ENCODE results near the gene PRDX5.
A peak's percentile ranks its signal among the peaks of the same experiment; 100 is the strongest.

The PRDX5 gene

DNA sequence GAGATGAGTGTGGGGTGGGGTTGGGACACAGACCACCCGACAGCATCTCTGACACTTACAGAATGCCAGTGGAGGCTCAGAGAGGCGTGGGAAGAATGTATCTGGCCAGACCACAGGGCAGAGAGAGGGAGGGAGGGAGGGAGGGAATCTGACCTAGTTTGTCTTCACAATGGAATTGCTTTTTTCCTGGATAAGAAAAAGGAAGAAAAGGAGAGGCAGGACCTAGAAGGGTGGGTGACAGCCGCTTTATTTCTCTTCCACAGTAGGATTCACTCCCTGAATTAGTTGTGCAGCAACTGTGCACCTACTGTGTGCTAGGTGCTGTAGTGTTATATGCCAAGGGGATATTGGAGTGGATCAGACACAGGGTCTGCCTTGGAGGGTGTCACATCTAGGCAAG is 23.1 kb upstream of the PRDX5 start:
- no peak for TF ChIP-seq FOXP2 (optimal IDR thresholded peaks at IDR 0.05; ENCODE audit: control extremely low read depth, extremely low read length, insufficient read depth)
- no peak for TF ChIP-seq EZH2 (IDR thresholded peaks at IDR 0.05)
- H3K36me3 ChIP-seq (ENCODE audit: insufficient read depth, low read length): no peaks in the 10 kb centered on the region
- H3K27ac ChIP-seq: no peak overlapping the region
- no peak overlapping the region for H3K4me3 ChIP-seq
- no peaks in the 10 kb centered on the region for H3K9me3 ChIP-seq (ENCODE audit: low read depth, low read length)
- H3K9ac ChIP-seq (ENCODE audit: insufficient read length): no peak overlapping the region
- DNase-seq (ENCODE audit: low read depth, low spot score): no peak

DNA sequence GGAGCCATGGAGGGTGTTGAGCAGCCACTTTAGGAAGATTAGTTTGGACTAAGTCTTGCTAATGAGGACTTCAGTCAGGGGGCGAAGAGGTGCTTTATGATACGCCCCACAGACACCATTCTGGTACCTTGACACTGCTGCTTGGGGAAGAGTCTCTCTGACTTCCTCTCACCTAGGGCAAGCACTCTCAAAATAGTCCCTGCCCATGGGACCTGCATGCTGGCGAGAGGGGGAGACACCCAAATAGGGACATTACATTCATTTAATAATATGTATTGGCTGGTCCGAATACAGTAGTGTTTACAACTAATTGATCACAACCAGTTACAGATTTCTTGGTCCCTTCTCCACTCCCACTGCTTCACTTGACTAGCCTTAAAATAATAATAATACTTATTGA is 22.2 kb upstream of the PRDX5 start:
- Histone ChIP-seq H3K36me3 (ENCODE audit: insufficient read depth, low read length) (no peaks in the 10 kb centered on the region), H3K4me3 (no peak overlapping the region), H3K27ac (no peak overlapping the region), H3K9me3 (ENCODE audit: low read depth, low read length) (no peaks in the 10 kb centered on the region), H3K9ac (ENCODE audit: insufficient read length) (no peak overlapping the region)
- no peak for TF ChIP-seq EZH2 (IDR thresholded peaks at IDR 0.05)
- TF ChIP-seq POLR2AphosphoS5 (IDR thresholded peaks at IDR 0.05; ENCODE audit: borderline replicate concordance, low read depth, low read length): no peak
- no peak for TF ChIP-seq FOXP2 (optimal IDR thresholded peaks at IDR 0.05; ENCODE audit: control extremely low read depth, extremely low read length, insufficient read depth)
- DNase-seq (ENCODE audit: low read depth, low spot score): no peak

DNA sequence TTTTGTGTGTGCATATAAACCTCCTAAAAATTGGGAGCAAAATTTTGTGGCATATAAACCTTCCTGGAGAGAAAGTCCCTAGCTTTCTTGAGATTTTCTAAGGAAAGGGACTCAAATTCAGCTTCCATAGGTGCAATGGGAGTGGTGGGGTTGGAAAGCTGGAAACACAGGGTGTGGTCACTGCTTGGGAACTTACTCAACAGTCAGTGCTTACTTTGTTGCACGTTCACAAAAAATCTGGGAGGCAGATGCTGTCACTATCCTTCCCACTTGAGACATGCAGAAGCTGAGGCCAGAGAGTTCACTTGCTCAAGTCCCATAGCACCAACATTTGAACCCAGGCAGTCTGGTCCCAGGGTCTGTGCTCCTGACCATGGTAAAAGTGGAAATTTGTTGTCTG is 21.7 kb upstream of the PRDX5 start:
- TF ChIP-seq EZH2 (IDR thresholded peaks at IDR 0.05) (no peak), POLR2AphosphoS5 (IDR thresholded peaks at IDR 0.05; ENCODE audit: borderline replicate concordance, low read depth, low read length) (no peak), FOXP2 (optimal IDR thresholded peaks at IDR 0.05; ENCODE audit: control extremely low read depth, extremely low read length, insufficient read depth) (no peak)
- Histone ChIP-seq H3K36me3 (ENCODE audit: insufficient read depth, low read length) (no peaks in the 10 kb centered on the region), H3K27ac (no peak overlapping the region), H3K9ac (ENCODE audit: insufficient read length) (no peak overlapping the region), H3K4me3 (no peak overlapping the region), H3K9me3 (ENCODE audit: low read depth, low read length) (no peaks in the 10 kb centered on the region)
- no peak for DNase-seq (ENCODE audit: low read depth, low spot score)

DNA sequence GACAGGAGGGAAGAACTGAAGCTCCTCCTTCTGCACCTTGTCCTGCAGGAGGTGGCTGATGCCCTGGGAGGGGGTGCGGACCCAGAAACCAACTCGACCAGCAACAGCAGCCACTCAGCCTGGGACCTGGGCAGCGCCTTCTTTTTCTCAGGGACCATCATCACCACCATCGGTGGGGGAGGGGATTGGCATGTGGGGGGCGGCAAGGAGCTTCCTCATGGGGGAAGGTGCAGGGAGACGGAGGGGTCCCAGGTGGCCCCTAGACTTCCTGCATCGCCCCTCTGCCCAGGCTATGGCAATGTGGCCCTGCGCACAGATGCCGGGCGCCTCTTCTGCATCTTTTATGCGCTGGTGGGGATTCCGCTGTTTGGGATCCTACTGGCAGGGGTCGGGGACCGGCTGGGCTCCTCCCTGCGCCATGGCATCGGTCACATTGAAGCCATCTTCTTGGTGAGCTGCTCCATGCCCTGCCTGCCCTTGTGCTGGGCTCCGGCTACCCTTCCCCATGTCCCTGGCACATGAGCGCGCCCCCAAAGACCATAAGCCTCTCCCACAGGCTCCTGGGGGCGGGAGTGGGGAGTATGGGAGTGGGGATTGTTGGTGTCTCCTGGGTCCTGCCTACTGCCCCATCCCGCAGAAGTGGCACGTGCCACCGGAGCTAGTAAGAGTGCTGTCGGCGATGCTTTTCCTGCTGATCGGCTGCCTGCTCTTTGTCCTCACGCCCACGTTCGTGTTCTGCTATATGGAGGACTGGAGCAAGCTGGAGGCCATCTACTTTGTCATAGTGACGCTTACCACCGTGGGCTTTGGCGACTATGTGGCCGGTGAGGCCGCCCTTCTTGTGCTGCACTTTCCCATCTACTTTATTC is 20.9 kb upstream of the PRDX5 start:
- Histone ChIP-seq H3K27ac (no peak overlapping the region), H3K9me3 (ENCODE audit: low read depth, low read length) (no peaks in the 10 kb centered on the region), H3K9ac (ENCODE audit: insufficient read length) (no peak overlapping the region), H3K36me3 (ENCODE audit: insufficient read depth, low read length) (no peaks in the 10 kb centered on the region), H3K4me3 (no peak overlapping the region)
- no peak for DNase-seq (ENCODE audit: low read depth, low spot score)
- TF ChIP-seq EZH2 (IDR thresholded peaks at IDR 0.05): no peak
- no peak for TF ChIP-seq POLR2AphosphoS5 (IDR thresholded peaks at IDR 0.05; ENCODE audit: borderline replicate concordance, low read depth, low read length)
- TF ChIP-seq FOXP2 (optimal IDR thresholded peaks at IDR 0.05; ENCODE audit: control extremely low read depth, extremely low read length, insufficient read depth): no peak

DNA sequence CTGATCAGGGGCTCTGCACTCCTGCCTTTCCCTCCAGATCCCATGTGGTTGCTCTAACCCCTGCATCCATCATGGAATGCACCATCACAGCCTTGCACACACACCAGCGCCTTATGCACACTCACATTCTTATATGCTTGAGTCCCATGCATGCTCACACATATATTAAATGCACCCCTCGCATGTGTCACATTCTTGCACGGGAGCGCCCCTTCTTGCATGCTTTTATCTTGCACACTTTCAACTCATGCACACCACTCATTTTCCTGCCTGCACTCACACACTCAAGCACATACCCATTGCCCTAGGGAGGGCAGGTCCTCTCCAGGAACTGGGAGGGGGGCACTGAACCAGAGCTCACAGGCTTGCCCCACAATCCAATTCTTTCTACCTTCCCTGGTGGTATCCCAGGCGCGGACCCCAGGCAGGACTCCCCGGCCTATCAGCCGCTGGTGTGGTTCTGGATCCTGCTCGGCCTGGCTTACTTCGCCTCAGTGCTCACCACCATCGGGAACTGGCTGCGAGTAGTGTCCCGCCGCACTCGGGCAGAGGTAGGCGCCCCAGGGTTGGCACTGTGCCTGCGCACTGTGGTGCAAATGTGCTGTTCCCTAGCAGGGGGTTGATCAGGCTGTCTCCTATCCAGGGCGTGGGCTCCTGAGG is 20.1 kb upstream of the PRDX5 start:
- TF ChIP-seq POLR2AphosphoS5 (IDR thresholded peaks at IDR 0.05; ENCODE audit: borderline replicate concordance, low read depth, low read length) (no peak), FOXP2 (optimal IDR thresholded peaks at IDR 0.05; ENCODE audit: control extremely low read depth, extremely low read length, insufficient read depth) (peak; percentile 88)
- Histone ChIP-seq H3K36me3 (ENCODE audit: insufficient read depth, low read length) (no peaks in the 10 kb centered on the region), H3K4me3 (no peak overlapping the region)

GRCh38 chr11:64298966-64299846 is 18.7 kb upstream of the PRDX5 start:
- no peak overlapping the region for H3K27ac ChIP-seq
- DNase-seq (ENCODE audit: low read depth, low spot score): no peak
- no peak overlapping the region for H3K4me3 ChIP-seq
- H3K9ac ChIP-seq (ENCODE audit: insufficient read length): no peak overlapping the region
- TF ChIP-seq POLR2AphosphoS5 (IDR thresholded peaks at IDR 0.05; ENCODE audit: borderline replicate concordance, low read depth, low read length) (no peak), EZH2 (IDR thresholded peaks at IDR 0.05) (no peak), FOXP2 (optimal IDR thresholded peaks at IDR 0.05; ENCODE audit: control extremely low read depth, extremely low read length, insufficient read depth) (no peak)
- no peaks in the 10 kb centered on the region for H3K9me3 ChIP-seq (ENCODE audit: low read depth, low read length)
- H3K36me3 ChIP-seq (ENCODE audit: insufficient read depth, low read length): no peaks in the 10 kb centered on the region

More for the DNA sequence above, 20.1 kb upstream of the PRDX5 start:
- H3K9ac ChIP-seq (ENCODE audit: insufficient read length): no peak overlapping the region
- H3K27ac ChIP-seq: no peak overlapping the region
- DNase-seq (ENCODE audit: low read depth, low spot score): no peak
- no peaks in the 10 kb centered on the region for H3K9me3 ChIP-seq (ENCODE audit: low read depth, low read length)

GRCh38 chr11:64299847-64300648 is 17.9 kb upstream of the PRDX5 start, which contains the start of gene CATSPERZ:
TSS of gene CATSPERZ (plus strand) at chr11:64300358. CDS start at chr11:64300411, 53 bp downstream.
- H3K36me3 ChIP-seq (ENCODE audit: insufficient read depth, low read length): no peaks in the 10 kb centered on the region
- no peak within 1 kb of the TSS for H3K9ac ChIP-seq (ENCODE audit: insufficient read length)
- DNase-seq (ENCODE audit: low read depth, low spot score): no peak
- peak within 1 kb of the TSS; percentile 60 for H3K4me3 ChIP-seq
- no peak within 1 kb of the TSS for H3K27ac ChIP-seq
- no peak for TF ChIP-seq EZH2 (IDR thresholded peaks at IDR 0.05)
- TF ChIP-seq FOXP2 (optimal IDR thresholded peaks at IDR 0.05; ENCODE audit: control extremely low read depth, extremely low read length, insufficient read depth): no peak
- no peak for TF ChIP-seq POLR2AphosphoS5 (IDR thresholded peaks at IDR 0.05; ENCODE audit: borderline replicate concordance, low read depth, low read length)
- no peaks in the 10 kb centered on the region for H3K9me3 ChIP-seq (ENCODE audit: low read depth, low read length)

Data from SK-N-MC (cell line).